ENCODE results near the gene FEZ2.
"Not testable (repeated sequence)": the region's sequence is repeated elsewhere in the genome, so short reads cannot be mapped to it uniquely, and the experiment has no call there.

FEZ2 gene

DNA sequence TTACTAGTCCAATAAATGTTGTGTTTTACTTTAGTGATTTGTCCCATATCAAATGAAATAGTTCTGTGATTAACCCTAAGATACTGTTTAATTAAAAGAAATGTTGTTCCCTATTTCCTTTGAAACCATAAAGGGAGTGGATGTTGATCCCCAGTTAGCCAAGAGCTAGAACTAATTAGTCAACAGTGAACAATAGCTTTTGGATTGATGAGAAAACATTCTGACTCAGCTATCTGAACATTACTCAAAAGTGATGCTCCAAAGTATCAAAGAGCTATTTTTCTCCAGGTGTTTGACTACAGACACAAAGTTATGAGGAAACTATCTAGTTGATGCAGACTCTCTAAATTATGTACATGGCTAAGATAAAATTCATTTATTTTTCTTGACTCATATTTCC, 7.3 kb upstream of the FEZ2 start:
- no peaks in the 10 kb centered on the region for H3K9me3 ChIP-seq (ENCODE audit: insufficient read depth, low read length)
- H3K27me3 ChIP-seq (ENCODE audit: low read depth, low read length): no peaks in the 10 kb centered on the region
- no peak overlapping the region for H3K4me2 ChIP-seq (ENCODE audit: low read length)
- no peaks in the 10 kb centered on the region for H4K20me1 ChIP-seq (ENCODE audit: insufficient read depth, low read length)
- no peak overlapping the region for H3K9ac ChIP-seq (ENCODE audit: low read length)
- H3K4me1 ChIP-seq (ENCODE audit: low read length): no peaks in the 10 kb centered on the region
- no peak overlapping the region for H2AFZ ChIP-seq (ENCODE audit: low read depth, low read length)
- no peak for TF ChIP-seq EZH2phosphoT487 (IDR thresholded peaks at IDR 0.05; ENCODE audit: low read depth)
- TF ChIP-seq, protein P1, sequence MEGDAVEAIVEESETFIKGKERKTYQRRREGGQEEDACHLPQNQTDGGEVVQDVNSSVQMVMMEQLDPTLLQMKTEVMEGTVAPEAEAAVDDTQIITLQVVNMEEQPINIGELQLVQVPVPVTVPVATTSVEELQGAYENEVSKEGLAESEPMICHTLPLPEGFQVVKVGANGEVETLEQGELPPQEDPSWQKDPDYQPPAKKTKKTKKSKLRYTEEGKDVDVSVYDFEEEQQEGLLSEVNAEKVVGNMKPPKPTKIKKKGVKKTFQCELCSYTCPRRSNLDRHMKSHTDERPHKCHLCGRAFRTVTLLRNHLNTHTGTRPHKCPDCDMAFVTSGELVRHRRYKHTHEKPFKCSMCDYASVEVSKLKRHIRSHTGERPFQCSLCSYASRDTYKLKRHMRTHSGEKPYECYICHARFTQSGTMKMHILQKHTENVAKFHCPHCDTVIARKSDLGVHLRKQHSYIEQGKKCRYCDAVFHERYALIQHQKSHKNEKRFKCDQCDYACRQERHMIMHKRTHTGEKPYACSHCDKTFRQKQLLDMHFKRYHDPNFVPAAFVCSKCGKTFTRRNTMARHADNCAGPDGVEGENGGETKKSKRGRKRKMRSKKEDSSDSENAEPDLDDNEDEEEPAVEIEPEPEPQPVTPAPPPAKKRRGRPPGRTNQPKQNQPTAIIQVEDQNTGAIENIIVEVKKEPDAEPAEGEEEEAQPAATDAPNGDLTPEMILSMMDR (IDR thresholded peaks at IDR 0.05; ENCODE audit: low read depth, low read length): no peak
- no peaks in the 10 kb centered on the region for H3K36me3 ChIP-seq (replicated peaks; ENCODE audit: low read depth, low read length)
- no peak overlapping the region for H3K4me3 ChIP-seq (ENCODE audit: low read length)
- no peaks in the 10 kb centered on the region for H3K79me2 ChIP-seq (ENCODE audit: low read length)
- H3K27ac ChIP-seq (ENCODE audit: low read length): no peak overlapping the region

DNA sequence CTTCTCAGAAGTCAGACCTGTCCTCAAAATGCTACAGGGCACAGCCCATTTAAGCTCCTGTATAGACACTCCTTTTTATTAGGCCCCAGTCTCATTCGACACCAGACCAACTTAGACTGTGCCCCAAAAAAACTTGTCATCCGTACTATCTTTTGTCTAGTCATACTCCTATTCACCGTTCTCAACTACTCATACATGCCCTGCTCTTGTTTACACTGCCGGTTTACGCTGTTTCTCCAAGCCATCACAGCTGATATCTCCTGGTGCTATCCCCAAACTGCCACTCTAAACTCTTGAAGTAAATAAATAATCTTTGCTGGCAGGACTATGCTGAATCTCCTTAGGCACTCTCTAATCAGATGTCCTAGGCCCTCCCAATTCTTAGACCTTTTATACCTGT, 5.7 kb upstream of the FEZ2 start:
- not testable (repeated sequence) for H3K79me2 ChIP-seq (ENCODE audit: low read length); H3K27ac ChIP-seq (ENCODE audit: low read length); H3K36me3 ChIP-seq (replicated peaks; ENCODE audit: low read depth, low read length); H3K9me3 ChIP-seq (ENCODE audit: insufficient read depth, low read length); H3K4me2 ChIP-seq (ENCODE audit: low read length); H3K27me3 ChIP-seq (ENCODE audit: low read depth, low read length); H3K4me3 ChIP-seq (ENCODE audit: low read length); H2AFZ ChIP-seq (ENCODE audit: low read depth, low read length); H3K4me1 ChIP-seq (ENCODE audit: low read length); H3K9ac ChIP-seq (ENCODE audit: low read length); H4K20me1 ChIP-seq (ENCODE audit: insufficient read depth, low read length)

DNA sequence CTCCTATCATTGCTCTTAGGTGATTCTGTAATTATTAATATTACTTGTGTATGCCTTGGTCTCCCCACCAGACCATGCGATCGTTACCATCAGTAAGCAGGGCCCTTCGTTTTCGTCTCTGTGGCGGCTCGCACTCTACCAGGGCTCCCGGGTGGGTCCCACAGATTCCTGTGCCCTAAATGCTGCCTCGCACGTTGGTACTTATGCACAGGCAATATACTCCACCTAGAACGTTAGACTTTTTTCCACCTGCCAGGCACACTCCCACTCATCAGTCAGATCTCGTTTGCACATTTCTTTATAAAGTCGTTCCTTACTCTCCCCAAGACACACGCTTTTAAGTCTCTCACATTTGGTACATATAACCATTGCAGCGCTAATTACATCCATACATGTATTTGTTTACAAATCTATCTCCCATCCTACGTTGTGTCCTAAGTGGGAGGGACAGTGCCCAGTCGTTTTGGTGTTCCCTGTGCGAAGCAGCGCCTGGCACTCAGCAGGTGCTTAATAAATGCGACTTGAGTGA, 901 bp downstream of the FEZ2 start:
- Histone ChIP-seq H3K27me3 (ENCODE audit: low read depth, low read length) (no peaks in the 10 kb centered on the region), H2AFZ (ENCODE audit: low read depth, low read length) (peak overlapping the region; percentile 85; the same call in 1 of the 2 replicates), H3K4me1 (ENCODE audit: low read length) (peaks cover 10% of the 10 kb centered on the region), H3K4me2 (ENCODE audit: low read length) (peak overlapping the region; percentile 98), H3K9ac (ENCODE audit: low read length) (peak overlapping the region; percentile 74), H3K79me2 (ENCODE audit: low read length) (peaks cover 29% of the 10 kb centered on the region), H3K36me3 (replicated peaks; ENCODE audit: low read depth, low read length) (peaks cover 6% of the 10 kb centered on the region), H4K20me1 (ENCODE audit: insufficient read depth, low read length) (peaks cover 3% of the 10 kb centered on the region; the same call in 1 of the 2 replicates), H3K9me3 (ENCODE audit: insufficient read depth, low read length) (no peaks in the 10 kb centered on the region), H3K27ac (ENCODE audit: low read length) (peak overlapping the region; percentile 27), H3K4me3 (ENCODE audit: low read length) (peak overlapping the region; percentile 99)
- TF ChIP-seq, protein P1 (IDR thresholded peaks at IDR 0.05; ENCODE audit: low read depth, low read length): no peak
- no peak for TF ChIP-seq EZH2phosphoT487 (IDR thresholded peaks at IDR 0.05; ENCODE audit: low read depth)

DNA sequence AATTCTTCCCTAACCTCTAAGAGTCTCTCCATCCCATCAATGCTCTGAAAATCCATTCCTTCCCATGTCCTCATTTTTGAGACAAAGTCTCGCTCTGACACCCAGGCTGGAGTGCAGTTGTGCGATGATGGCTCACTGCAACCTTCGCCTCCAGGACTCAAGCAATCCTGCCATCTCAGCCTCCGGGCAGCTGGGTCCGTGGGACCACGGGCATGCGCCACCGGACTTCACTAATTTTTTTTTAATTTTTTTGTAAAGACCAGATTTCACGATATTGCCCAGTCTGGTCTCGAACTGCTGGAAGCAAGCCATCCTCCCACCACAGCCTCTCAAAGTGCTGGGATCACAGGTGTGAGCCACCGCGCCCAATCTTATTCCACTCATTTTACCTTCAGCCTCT, 1.6 kb downstream of the FEZ2 start:
- Histone ChIP-seq H3K9ac (ENCODE audit: low read length) (no peak overlapping the region), H3K27me3 (ENCODE audit: low read depth, low read length) (no peaks in the 10 kb centered on the region), H3K4me1 (ENCODE audit: low read length) (peaks cover 10% of the 10 kb centered on the region), H3K36me3 (replicated peaks; ENCODE audit: low read depth, low read length) (peaks cover 6% of the 10 kb centered on the region), H2AFZ (ENCODE audit: low read depth, low read length) (no peak overlapping the region), H3K4me2 (ENCODE audit: low read length) (peak overlapping the region; percentile 98), H3K9me3 (ENCODE audit: insufficient read depth, low read length) (no peaks in the 10 kb centered on the region), H3K27ac (ENCODE audit: low read length) (no peak overlapping the region), H3K79me2 (ENCODE audit: low read length) (peaks cover 34% of the 10 kb centered on the region), H4K20me1 (ENCODE audit: insufficient read depth, low read length) (peaks cover 8% of the 10 kb centered on the region), H3K4me3 (ENCODE audit: low read length) (no peak overlapping the region)
- TF ChIP-seq, protein P1 (IDR thresholded peaks at IDR 0.05; ENCODE audit: low read depth, low read length): no peak

DNA sequence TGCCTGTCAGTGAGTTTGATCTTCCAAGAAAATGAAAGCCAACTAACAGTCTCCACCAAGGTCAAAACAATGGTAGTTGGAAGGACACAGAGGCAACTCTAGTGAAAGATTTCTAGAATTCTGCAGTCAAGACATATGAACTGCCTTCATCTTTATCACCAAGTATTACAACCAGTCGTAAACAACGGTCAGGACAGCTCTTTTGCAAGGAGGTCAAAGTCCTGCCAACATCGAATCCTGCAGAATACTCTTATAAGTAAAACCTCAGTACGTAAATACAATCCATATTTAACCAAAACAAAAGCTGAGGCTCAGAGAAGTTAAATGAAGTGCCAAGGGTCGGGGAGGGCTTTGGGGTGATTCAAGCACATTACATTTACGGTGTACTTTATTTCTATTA, 3.1 kb downstream of the FEZ2 start:
- no peak for TF ChIP-seq EZH2phosphoT487 (IDR thresholded peaks at IDR 0.05; ENCODE audit: low read depth)
- TF ChIP-seq, protein P1 (IDR thresholded peaks at IDR 0.05; ENCODE audit: low read depth, low read length): no peak
- Histone ChIP-seq H3K27me3 (ENCODE audit: low read depth, low read length) (no peaks in the 10 kb centered on the region), H3K9ac (ENCODE audit: low read length) (no peak overlapping the region), H3K9me3 (ENCODE audit: insufficient read depth, low read length) (no peaks in the 10 kb centered on the region), H3K4me2 (ENCODE audit: low read length) (no peak overlapping the region), H2AFZ (ENCODE audit: low read depth, low read length) (no peak overlapping the region), H3K27ac (ENCODE audit: low read length) (no peak overlapping the region), H3K4me3 (ENCODE audit: low read length) (no peak overlapping the region), H3K79me2 (ENCODE audit: low read length) (peaks cover 38% of the 10 kb centered on the region), H4K20me1 (ENCODE audit: insufficient read depth, low read length) (peaks cover 11% of the 10 kb centered on the region), H3K4me1 (ENCODE audit: low read length) (peaks cover 10% of the 10 kb centered on the region), H3K36me3 (replicated peaks; ENCODE audit: low read depth, low read length) (peaks cover 10% of the 10 kb centered on the region)
